Hematopoietic multipotent progenitor cell treated with erythropoietin and hydrocortisone succinate and interleukin-3 and kit ligand, for 15 days (in vitro differentiated cells): ENCODE results near the gene NIT1.

Source experiments
- DNase-seq: peaks from one replicate; pipeline ENCODE4 v3.0.0-alpha.2; 2015; ENCODE audit warnings: low spot score

Gene NIT1, protein sequence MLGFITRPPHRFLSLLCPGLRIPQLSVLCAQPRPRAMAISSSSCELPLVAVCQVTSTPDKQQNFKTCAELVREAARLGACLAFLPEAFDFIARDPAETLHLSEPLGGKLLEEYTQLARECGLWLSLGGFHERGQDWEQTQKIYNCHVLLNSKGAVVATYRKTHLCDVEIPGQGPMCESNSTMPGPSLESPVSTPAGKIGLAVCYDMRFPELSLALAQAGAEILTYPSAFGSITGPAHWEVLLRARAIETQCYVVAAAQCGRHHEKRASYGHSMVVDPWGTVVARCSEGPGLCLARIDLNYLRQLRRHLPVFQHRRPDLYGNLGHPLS

DNA sequence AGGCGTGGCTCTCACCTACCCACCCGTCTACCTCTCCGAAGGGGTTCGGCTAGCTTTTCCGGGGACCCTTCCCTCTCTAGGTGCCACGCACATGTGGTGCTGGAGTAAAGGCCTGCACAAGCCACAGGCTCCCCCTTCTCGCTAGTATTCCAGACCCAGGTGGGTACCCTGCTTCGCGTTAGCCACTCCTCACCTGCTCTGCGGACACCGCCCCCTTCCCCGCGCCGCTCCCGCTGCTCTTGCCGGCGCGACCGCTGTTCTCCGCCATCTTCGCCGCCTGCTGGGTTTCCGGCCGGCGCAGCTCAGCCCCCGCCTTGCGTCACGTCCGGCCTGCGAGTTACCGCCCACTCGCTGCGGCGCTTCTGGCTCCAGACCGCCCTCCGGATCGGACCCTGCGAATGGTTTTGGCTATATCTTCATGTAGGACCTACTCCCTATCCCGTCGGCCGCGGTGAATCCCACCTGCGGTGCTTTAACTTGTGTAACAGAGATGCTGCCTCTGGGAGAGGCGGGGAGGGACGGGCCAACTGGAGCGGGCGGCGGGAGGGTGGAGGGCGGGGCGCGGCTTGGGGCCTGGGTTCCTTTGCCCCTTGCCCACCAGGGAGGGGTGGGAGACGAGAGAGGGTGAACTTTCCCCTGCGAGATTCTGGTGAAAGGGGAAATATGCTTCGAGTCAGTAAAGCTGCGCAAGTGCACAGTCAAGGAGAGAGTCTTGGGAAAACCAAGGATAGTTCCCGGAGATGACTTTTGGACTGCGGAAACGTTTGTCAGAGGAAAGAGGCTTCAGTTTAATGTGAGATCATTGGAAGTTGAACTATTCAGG, at the start of gene NIT1, which contains the start of gene PFDN2:
TSS of gene NIT1 (plus strand) at position 347 of the 823 bp plus-strand sequence. CDS start at position 419, 72 bp downstream.
TSS of gene PFDN2 (minus strand) at position 279 of the 823 bp plus-strand sequence. CDS start at position 268, 11 bp downstream.
- peak; percentile 88 for DNase-seq

- DNase-seq = no peak
Measured at GRCh38 chr1:161068306-161069234, 49.3 kb upstream of the NIT1 start.

GRCh38 chr1:161069241-161069640, 48.7 kb upstream of the NIT1 start:
- no peak for DNase-seq

DNA sequence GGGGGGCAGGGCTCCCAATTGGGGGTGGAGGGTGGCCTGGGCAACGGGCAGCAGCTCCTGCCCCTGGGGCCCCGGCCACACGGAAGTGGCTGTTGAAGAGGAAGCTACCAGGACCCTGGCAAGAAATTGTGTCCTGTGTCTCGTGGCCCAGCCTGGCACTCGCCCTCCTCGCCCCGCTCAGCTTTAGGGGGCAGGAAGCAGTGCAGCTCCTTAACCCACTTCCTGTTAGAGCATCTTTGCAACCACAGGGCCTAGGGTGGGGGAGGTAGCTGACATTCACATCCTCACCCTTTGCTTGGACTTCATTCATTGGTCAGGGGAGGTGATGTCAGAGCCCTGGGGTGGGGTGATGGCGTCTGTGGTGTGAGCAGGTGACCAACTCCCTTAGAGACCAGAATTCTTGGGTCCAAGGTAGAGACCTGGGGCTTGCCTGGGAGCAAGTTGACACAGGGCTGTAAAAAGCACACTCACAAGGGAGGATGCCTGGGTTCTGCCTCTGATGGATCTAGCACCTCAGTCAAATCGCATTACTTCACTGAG, 48.1 kb upstream of the NIT1 start, which contains the start of gene ARHGAP30:
TSS of gene ARHGAP30 (minus strand) at position 161 of the 540 bp plus-strand sequence. CDS start 267 bp downstream, outside the sequence.
- no peak for DNase-seq

GRCh38 chr1:161070761-161071160, 47.1 kb upstream of the NIT1 start:
- no peak for DNase-seq

GRCh38 chr1:161071886-161072371, 46.0 kb upstream of the NIT1 start:
- peak; percentile 45 for DNase-seq

DNA sequence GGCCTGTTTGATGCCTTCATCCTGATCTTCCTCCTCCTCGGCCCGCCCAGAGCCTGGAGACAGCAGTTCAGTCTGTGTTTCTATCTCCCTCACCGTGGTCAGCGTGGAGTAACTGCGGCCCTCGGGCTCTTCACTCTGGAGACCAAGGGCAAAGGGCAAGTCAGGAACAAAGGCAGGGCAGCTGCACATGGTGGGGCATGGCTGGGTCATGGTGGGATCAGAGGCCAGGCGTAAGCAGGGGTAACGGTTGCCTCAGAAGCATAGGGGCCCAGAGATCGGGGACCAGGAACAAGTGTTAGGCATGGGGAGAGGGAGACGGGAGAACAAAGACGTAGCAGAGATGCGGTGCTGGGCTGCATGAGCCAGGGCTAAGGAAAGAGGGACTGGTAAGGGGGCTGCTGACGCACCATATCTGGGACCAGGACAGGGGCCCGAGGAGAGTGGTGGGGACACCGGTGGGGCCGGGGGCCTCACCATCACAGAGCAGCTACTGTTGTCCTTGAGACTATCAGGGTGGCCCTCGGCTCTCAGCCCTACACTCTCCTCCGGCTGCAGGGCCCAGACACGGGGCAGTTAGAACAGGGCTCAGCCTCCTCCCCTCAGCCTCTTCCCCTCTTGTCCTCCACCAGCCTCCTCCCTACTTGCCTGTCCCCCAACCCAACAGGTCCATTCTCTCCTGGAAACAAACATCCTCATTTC, 45.0 kb upstream of the NIT1 start:
- no peak for DNase-seq

- no peak for DNase-seq
Measured at GRCh38 chr1:161073474-161074121, 44.3 kb upstream of the NIT1 start.

DNA sequence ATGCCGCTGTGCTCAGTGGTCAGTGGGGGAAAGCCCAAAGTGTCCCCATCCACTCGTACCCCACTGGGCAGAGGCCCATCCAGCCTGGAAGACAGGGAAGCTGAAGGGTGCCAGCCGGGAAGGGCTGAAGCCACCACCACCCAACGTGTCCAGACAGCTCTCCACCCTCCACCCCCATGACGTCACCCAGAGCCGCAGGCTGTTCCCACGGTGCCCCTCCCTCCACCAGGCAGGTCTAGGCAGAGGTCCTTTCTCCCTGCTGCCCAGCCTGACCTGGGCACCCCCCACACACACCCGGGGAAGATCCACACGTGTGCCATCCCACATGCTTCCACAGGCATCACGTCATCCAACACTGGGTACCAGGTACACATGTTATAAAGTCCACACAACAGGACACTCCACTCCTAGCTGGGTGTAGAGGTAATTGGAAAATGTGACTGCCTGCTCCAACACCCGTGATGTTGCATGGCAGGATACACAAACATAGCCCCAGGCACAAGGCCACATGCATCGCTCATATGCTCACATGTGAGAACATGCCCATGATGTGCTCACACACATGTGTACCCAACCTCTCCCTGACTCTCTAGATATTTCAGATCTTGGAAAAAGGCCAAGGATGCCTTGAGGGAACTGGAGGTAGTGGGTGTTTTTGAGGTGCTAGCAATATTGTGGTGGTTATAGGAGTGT, 43.1 kb upstream of the NIT1 start:
- DNase-seq = no peak

- DNase-seq = no peak
Measured at GRCh38 chr1:161076410-161076809, 41.5 kb upstream of the NIT1 start.

- no peak for DNase-seq
Measured at GRCh38 chr1:161077426-161077825, 40.5 kb upstream of the NIT1 start.

DNA sequence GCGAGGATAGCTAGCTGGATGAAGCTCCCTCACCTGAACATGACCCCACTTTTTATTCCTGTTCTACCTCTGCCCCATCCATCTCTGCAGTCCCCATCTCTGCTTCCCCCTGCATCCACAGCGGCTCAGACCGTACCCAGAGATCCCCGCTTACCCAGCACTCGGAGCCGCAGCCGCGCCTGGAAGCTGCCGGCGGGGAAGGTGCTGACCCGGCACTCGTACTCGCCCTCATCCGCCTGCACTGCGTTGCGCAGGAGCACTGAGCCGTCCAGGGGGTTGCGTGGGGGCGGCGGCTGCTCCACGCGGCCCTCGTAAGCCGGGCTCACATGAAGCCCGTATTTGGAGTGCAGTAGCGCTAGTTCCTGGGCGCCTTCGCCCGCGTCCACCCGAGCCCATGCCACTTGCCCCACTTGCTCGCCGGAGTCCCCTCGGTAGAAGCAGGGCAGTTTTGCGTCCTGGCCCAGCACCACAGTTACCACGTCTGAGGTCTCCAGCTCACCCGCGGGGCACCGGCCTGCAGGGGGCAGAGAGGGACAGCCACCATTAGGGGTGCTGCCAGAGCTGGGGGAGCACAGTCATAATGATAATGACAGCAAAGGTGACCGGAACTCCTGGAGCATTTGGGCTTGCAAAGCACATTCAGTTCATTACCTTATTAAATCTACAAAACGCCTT, 38.3 kb upstream of the NIT1 start:
- DNase-seq = no peak

DNA sequence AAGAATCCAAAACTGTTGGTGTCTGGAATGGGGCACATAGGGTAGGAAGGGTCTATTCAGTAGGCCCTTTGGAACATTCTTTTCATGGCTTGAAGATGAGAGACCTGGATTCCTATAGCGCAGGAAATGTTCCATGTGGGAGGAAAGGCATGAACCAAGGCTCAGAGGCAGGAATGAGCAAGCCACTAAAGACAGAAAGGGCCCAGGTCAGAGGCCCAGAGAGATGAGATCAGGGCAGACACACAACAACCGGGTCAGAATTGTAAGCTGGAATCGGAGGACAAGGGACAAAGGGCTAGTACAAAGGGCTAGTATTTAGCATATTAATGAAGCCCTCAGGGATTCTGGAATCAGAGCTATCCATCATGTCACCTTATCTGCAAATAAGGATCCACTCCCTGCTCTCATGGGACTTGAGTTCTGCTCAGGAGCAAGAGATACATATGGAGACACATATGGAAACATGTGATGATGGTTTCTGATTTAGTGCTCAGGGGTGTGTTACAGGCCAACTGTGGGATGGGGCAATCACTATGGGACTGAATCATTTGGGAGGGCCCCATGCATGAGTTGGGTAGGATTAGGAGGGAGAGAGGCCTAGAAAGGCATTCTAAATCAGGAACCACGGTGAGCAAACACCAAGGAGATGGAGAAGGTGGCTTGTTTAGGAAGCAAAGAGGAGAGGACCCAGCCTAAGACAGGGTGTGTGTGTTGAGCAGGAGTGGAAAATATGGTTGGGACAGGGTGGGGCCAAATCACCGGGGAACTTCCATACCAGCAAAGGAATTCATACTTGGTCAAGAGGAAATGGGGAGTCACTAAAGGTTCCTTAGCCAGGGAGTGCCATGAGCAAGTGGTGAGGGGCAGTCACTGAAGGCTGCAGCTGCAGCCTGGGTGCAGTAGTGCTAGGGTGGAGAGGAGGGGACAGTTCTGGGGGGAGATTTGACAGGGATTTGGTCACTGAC, 37.2 kb upstream of the NIT1 start:
- no peak for DNase-seq

GRCh38 chr1:161081519-161081918, 36.4 kb upstream of the NIT1 start:
- no peak for DNase-seq

DNA sequence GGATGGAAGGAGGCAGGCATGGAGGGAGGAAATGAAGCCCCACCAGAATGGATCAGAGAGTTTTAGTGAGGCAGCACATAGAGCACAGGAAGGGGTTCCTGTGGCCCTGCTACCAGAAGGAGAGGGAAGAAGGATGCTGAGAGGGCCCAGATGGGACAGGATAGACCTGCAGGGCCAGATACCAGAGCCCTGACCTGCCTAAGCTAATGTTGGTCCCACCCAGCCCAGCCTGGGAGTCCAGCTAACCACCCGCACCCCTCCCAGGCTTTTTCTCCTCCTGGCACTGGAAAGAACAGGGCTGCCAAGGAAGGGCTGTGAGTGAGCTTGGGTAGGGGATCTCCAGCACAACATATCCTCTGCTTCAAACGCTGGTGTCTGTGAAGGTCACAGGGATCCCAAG, 35.4 kb upstream of the NIT1 start:
- no peak for DNase-seq

DNA sequence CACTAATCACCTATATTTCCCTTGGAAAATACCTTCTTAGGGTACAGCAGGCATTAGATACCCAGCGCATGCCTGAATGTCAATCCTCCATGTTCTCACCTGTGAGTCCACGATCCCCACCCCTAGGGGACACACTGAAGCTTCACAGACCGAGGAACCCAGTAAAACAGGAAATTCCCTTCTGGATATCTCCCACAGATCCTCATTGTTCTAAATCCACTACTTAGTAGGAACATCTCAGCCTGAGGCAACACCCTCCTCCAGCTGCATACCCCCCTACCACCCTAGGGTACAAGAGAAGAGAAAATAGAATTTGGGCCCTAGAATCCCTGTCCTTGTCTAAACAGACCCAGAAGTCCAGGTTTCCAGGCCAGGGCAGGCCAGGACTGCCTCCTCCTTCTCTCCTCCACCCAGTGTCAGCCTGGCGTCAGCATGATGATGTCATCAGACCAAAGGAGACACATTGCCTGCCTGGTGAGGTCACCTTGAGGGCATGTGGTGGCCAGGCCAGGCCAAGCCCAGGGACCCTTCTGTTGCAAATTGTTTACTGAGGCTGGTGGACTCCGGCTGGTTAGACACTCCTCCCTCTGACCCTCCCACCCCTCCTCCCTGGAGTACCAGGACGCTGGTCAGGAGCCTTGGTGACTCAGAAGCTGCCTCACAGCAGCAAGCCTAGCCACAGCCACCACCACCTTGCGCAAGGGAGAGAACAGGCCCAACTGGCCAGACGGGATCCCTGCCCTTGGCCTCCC, 34.7 kb upstream of the NIT1 start:
- DNase-seq = no peak
